ENCODE measurements around the gene RNF13.
A peak's percentile ranks its signal among the peaks of the same experiment; 100 is the strongest.
"Not testable (repeated sequence)": the region's sequence is repeated elsewhere in the genome, so short reads cannot be mapped to it uniquely, and the experiment has no call there.

Gene RNF13

GRCh38 chr3:149844091-149844490, 31.1 kb downstream of the RNF13 start:
- DNase-seq, result no peak

DNA sequence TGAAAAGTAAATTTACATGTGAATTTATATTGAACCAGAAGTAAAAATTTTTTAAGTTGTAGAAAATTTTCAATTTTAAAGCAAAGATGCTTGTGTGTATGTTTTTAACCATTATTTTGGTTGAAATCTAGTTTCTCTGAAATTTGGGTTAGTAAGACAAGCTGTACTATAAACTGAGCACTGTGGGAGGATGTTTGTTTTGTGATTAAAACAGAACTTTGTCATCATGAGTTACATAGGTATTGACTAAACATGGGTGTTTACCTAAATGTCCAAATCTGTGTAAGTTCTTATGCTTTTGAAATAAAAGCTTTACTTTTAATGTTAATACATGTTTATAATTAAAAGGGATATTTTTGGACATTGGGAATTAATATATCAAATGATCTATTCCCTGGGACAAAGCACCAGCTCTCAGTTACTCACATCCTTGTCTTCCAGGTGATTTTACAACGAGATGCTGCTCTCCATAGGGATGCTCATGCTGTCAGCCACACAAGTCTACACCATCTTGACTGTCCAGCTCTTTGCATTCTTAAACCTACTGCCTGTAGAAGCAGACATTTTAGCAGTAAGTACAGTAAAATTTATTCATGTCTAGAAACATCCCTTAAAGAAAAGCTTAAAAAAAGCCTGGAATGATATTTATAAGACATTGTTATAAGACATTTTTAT, 32.7 kb downstream of the RNF13 start:
- DNase-seq, result no peak

DNA sequence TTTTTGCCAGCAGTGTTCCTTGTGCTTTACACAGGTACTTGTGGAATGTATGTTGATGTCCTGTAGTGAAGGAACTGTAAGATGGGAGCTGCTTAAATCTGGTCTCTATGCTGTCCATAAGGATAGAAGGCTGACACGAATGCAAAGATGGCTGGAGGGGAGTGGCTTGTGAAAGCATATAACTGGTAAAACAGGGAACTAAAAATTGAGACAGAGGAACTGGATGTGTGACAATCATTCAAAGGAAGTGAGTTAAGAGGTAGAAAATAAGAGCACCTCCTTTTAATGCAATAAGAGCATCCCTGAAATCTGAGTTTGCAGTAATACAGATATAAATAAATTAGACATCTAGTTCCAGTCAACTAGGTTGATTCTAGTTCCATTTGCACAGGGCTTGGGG, 35.2 kb downstream of the RNF13 start:
- DNase-seq, result no peak

DNA sequence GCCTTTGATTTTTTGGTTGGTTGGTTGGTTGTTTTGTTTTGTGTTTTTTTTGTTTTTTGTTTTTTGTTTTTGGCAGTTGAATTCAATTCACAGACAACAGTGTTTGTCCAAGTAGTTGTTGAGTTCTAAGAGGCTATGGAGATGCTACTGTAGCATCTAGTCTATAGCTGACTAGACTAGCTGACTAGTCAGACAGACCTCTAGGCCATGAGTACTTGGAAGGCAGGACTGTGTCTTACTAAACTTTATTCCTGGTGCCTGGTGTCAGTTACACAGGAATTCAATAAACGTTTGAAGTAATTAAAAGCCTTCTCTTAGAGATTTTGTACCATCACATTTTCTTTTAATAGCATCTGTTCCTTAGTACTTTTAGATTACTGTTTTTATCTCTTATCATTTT, 35.7 kb downstream of the RNF13 start:
- no peak for DNase-seq

DNA sequence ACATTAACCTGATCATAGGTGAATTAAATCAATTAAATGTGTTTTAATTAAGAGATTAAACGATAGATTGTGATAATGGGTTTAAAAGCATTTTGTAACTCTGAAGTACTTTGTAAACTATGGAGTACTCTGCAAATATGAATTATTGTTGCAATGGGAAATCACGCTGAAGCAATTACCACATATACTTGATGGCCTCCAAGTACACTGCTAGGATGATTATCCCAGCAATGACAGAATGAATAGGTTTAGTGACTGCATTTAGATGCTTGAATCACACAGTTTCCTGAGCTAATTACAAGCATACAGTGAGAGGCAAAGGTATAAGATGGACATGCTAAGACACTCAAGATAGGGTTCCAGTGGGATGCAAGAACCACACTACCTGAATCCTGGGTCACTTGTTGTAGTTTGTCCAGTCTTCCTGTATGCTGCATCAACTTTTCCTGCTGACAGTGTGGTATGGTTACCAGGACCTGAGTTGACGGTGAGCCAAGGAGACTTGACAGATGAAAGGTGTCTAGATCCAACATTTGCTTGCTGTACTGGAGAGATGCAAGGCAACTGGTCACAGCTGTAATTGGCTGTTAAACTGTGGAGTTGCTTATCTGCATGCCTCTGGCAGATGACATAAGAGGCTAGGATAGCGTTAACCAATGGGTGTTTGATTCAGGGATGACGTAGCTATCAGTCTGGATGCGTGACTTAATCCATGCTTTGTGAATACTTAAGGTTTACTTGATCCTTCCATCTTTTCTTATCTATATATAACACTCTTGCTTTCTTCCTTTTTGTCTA, 38.0 kb downstream of the RNF13 start:
- no peak for DNase-seq

GRCh38 chr3:149858911-149859310, 45.9 kb downstream of the RNF13 start:
- DNase-seq, result no peak

- DNase-seq, result no peak
Measured at GRCh38 chr3:149860881-149861280, 47.9 kb downstream of the RNF13 start.

DNA sequence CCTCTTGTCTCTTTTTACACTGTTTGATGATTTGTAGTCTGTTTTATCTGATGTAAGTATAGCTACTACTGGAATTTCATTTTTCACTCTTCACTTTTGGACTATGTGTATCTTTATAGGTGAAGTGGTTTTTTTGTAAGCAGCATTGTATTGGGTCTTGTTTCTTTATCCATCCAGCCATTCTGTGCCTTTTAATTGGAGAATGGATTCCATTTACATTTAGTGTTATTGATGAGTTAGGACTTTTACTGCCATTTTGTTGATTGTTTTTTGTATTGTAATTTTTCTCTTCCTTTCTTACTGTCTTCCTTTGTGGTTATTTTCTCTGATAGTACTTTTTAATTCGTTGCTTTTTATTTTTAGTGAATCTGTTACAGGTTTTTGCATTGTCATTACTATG, 54.5 kb downstream of the RNF13 start:
- no peak for DNase-seq

DNA sequence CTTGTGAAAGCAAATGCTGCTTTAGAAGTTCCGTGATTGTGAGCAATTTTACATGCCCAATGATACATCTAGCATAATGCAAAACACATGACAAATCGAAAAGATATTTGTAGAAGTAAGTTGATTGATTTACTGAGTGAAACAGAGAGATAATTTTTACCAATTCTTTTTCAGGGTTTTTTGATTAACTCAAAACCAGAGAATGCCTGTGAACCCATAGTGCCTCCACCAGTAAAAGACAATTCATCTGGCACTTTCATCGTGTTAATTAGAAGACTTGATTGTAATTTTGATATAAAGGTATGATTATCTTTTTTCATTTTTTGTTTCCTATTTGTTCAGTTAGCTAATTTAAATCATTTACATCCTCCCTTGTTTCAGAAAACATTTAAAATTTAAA, 58.8 kb downstream of the RNF13 start:
- DNase-seq, result no peak

GRCh38 chr3:149872589-149872988, 59.6 kb downstream of the RNF13 start:
- DNase-seq, result no peak

- DNase-seq, result no peak
Measured at GRCh38 chr3:149877668-149878067, 64.7 kb downstream of the RNF13 start.

DNA sequence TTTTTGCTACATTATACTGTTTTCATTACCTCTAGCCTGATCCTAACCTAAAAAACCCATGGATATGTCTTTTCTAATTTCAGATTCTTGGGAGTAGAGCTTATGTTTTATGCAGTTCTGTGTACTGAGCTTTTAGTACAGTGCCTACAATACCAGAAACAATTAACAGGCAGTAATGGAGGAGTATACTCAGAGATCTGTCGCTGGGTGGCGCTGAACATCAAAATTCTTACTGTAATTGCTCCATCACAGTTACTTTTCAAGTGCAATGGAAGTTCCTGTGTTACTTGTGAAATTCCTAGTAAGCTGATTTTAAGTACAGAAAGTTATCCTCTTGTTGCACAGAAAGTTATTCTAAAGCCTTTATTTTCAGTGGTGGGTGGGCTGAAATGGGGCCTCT, 66.9 kb downstream of the RNF13 start:
- DNase-seq, result peak; percentile 42

- no peak for DNase-seq
Measured at GRCh38 chr3:149881879-149882278, 68.9 kb downstream of the RNF13 start.

GRCh38 chr3:149883134-149883533, 70.1 kb downstream of the RNF13 start:
- DNase-seq, result no peak

GRCh38 chr3:149883860-149884259, 70.8 kb downstream of the RNF13 start:
- DNase-seq, result not testable (repeated sequence)

DNA sequence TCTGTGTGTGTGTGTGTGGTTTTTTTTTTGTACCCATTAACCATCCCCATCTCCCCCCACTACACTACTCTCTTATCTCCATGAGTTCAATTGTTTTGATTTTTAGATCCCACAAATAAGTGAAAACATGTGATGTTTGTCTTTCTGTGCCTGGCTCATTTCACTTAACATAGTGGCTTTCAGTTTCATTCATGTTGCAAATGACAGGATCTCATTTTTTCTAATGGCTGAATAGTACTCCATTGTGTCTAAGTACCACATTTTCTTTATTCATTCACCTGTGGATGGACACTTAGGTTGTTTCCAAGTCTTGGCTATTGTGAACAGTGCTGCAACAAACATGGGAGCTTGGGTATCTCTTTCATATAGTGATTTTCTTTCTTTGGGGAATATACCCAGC, 71.8 kb downstream of the RNF13 start:
- not testable (repeated sequence) for DNase-seq

- no peak for DNase-seq
Measured at GRCh38 chr3:149886957-149887356, 73.9 kb downstream of the RNF13 start.

DNA sequence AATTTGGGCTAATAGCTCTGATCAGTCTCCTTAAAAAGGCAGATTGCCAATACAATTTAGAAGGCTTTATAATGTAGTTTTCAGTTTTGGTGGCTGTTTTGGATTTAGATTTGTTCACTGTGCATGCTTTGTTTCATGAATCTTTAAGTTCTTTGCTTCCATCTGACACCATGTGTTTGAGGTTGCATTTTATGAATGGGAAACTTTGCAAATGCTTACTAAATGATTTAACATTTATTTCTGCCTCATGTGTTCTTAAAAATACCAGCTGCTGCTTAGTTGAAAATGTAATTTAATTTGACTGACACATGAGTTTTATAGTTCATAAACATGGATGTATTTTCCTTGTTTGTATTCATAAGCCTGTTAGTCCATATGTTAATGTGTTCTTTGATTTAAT, 78.6 kb downstream of the RNF13 start:
- DNase-seq, result no peak

DNA sequence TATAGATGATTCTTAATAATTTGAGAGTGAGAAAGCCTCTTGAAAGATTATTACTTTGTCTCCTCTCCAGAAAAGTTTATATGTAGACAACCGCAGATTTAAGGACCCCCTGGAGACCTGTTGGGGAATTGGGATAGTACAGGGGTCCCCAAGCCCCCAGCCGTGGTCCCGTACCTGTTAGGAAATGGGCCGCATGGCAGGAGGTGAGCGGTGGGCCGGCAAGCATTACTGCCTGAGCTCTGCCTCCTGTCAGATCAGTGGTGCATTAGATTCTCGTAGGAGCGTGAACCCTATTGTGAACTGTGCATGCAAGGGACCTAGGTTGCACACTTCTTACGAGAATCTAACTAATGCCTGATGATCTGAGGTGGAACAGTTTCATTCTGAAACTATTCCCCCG, 79.4 kb downstream of the RNF13 start:
- no peak for DNase-seq

- DNase-seq, result no peak
Measured at GRCh38 chr3:149894205-149894604, 81.2 kb downstream of the RNF13 start.

DNA sequence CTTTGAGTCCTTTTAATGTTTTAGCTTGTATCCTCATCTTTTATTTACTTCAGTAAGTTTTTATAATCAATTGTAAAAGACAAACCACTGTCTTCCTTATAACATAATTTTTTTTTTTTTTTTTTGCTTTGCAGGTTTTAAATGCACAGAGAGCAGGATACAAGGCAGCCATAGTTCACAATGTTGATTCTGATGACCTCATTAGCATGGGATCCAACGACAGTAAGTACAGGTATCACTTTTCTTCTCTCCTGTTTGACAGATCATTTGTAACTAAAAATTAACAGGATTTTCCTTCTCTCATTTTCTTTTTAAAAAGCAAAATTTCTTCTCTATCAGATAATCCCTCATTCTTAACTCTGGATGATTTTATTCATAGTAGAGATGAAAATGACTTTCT, 82.3 kb downstream of the RNF13 start:
- no peak for DNase-seq

GRCh38 chr3:149895769-149896168, 82.8 kb downstream of the RNF13 start:
- DNase-seq, result no peak

DNA sequence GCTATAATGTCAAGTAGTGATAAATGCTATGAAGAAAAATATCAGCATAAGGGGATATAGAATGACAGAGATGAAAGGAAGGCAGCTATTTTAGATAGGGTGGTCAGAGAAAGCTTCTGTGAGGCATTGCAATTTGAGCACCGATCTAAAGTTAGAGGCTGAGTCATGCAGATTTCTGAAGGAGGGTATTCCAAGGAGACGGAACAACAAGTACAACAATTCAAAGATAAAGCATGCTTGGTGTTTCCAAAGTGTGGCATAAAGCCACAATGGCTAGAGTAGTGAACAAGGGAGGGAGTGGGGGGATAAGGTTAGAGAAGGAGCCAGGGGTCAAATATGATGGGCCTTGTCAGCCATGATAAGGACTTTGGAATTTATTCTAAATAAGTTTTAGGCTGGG, 85.8 kb downstream of the RNF13 start:
- DNase-seq, result no peak

DNA sequence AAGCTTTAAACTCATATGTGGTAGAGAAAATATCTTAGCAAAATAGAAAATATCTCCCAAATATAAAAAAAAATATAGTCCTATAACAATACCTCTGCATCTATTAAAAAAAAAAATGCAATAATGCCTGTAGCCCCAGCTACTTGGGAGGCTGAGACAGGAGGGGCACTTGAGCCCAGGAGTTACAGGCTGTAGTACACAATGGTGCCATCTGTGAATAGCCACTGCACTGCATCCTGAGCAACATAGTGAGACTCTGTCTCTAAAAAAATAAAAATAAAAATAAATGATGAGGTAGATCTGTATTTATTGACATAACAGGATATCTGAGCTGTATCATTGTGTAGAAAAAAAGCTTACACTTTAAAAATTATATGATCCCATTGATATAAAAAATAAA, 87.3 kb downstream of the RNF13 start:
- no peak for DNase-seq

DNA sequence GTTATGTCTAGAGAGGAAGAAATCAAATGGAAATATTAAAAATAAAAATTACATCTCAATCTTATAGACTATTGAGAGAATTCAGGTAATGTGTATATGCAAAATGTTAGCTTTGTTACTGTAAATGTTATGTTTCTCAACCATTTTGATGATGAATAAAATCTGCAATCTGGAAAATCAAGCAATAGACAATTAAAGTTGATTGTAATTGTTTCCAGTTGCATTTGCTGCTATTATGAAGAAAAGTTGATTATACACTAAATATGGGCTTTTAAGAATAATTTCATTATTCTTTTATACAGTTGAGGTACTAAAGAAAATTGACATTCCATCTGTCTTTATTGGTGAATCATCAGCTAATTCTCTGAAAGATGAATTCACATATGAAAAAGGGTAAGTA, 88.8 kb downstream of the RNF13 start:
- no peak for DNase-seq
